ENCODE measurements around the gene ATP2C2.
"Not testable (repeated sequence)": the region's sequence is repeated elsewhere in the genome, so short reads cannot be mapped to it uniquely, and the experiment has no call there.

Gene ATP2C2

DNA sequence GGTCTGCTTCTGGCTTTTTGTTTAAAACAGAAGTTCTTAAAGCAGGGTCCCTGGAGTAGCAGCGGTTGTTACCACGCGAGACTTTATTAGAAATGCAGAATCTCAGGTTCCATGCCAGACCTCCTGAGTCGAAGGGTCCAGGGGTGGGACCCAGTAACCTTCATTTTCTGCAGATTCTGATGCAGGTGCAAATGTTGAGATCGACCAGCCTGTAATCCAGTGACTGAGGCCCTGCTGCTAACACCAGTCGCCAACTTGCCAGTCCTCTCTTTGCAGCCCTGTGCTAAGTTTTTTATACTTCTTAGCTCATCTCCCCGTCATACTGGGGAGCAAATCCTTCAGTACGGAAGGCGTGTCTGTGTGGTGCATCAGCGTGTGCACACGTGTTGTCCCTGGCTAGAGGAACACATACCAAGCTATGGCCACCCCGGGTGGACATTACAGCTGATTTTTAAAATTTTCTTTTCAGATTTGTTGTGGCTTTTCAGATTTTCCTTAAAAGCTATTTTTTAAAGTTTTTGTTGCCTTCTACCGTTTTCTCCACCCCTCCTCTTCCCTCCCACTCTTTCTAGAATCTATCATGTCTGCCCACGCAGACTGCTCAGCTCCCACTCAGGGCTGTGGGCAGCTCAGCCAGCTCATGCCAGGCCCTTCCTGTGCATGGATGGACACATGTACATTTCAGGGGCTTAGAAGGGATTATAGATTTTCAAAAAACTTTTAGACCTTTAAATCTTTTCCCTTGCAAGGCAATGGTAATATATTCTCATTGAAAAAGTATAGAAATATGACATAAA, 78.5 kb downstream of the ATP2C2 start:
- Histone ChIP-seq H3K4me3 (ENCODE audit: low read depth, low read length) (no peak overlapping the region), H3K27me3 (replicated peaks) (peaks cover 8% of the 10 kb centered on the region), H3K27ac (no peak overlapping the region), H3K36me3 (replicated peaks) (no peaks in the 10 kb centered on the region)
- in situ Hi-C loops (cut with HindIII; ENCODE audit: low pct_ligation_motif_present, low sequenced_read_pairs) = no loop called here
- TF ChIP-seq, protein P1, sequence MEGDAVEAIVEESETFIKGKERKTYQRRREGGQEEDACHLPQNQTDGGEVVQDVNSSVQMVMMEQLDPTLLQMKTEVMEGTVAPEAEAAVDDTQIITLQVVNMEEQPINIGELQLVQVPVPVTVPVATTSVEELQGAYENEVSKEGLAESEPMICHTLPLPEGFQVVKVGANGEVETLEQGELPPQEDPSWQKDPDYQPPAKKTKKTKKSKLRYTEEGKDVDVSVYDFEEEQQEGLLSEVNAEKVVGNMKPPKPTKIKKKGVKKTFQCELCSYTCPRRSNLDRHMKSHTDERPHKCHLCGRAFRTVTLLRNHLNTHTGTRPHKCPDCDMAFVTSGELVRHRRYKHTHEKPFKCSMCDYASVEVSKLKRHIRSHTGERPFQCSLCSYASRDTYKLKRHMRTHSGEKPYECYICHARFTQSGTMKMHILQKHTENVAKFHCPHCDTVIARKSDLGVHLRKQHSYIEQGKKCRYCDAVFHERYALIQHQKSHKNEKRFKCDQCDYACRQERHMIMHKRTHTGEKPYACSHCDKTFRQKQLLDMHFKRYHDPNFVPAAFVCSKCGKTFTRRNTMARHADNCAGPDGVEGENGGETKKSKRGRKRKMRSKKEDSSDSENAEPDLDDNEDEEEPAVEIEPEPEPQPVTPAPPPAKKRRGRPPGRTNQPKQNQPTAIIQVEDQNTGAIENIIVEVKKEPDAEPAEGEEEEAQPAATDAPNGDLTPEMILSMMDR (IDR thresholded peaks at IDR 0.05; ENCODE audit: low read depth, low read length, missing control alignments) = no peak
- no peak for DNase-seq

GRCh38 chr16:84448444-84448843, 80.1 kb downstream of the ATP2C2 start:
- peaks cover 3% of the 10 kb centered on the region for H3K27me3 ChIP-seq (replicated peaks)
- in situ Hi-C loops (cut with HindIII; ENCODE audit: low pct_ligation_motif_present, low sequenced_read_pairs) = no loop called here

DNA sequence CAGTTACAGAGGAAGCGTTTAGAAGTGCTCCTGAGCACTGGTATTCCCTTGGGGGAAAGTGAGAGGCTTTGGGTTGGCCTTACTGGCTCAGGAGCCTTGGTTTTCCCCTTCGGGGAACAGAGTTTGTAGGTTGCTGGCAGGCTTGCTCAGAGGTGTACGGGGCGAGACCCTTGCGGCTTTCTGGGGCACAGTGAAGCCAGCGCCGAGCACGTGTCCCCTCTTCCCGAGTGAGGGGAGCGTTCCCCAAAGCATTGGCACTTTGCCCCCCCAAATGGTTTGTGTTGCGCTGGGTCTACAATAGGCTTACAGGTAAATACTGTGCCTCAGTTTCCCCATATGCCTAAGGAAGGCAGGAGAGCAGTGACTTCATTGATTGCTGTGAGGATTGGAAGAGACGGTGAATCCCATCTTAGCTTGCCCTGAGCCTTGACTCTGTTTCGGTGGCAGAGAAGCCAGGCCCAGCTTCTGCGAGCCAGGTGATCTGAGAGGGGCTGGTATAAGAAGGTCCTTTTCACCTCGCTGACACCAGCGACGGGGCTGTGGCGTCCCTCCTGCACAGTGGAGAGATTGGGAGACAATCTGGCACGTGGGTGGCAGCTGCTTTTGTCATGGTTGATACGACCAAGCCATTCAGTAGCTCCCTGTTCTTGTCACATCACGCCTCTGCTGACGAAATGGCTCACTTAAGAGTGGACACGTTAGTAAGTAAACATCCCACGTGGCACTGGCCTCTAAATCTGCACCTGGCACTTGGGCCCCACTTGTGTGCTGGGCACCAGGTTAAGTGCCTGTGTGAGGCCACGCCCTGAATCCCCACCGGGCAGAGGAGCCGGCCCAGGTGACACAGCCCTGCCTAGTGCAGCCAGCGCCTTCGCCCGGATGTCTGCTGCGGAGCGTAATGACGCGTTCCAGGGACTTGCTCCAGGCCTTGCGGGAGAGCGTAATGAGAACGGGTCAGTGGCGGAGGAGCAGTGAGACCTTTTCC, 81.1 kb downstream of the ATP2C2 start:
- Histone ChIP-seq H3K36me3 (replicated peaks) (no peaks in the 10 kb centered on the region), H3K27ac (no peak overlapping the region), H3K4me3 (ENCODE audit: low read depth, low read length) (no peak overlapping the region), H3K27me3 (replicated peaks) (no peaks in the 10 kb centered on the region)
- DNase-seq = no peak
- in situ Hi-C loops (cut with HindIII; ENCODE audit: low pct_ligation_motif_present, low sequenced_read_pairs) = no loop called here
- TF ChIP-seq, protein P1 (IDR thresholded peaks at IDR 0.05; ENCODE audit: low read depth, low read length, missing control alignments) = no peak

More at GRCh38 chr16:84448444-84448843, 80.1 kb downstream of the ATP2C2 start:
- no peak for DNase-seq
- Histone ChIP-seq H3K27ac (no peak overlapping the region), H3K36me3 (replicated peaks) (no peaks in the 10 kb centered on the region), H3K4me3 (ENCODE audit: low read depth, low read length) (no peak overlapping the region)
- TF ChIP-seq, protein P1 (IDR thresholded peaks at IDR 0.05; ENCODE audit: low read depth, low read length, missing control alignments) = no peak

DNA sequence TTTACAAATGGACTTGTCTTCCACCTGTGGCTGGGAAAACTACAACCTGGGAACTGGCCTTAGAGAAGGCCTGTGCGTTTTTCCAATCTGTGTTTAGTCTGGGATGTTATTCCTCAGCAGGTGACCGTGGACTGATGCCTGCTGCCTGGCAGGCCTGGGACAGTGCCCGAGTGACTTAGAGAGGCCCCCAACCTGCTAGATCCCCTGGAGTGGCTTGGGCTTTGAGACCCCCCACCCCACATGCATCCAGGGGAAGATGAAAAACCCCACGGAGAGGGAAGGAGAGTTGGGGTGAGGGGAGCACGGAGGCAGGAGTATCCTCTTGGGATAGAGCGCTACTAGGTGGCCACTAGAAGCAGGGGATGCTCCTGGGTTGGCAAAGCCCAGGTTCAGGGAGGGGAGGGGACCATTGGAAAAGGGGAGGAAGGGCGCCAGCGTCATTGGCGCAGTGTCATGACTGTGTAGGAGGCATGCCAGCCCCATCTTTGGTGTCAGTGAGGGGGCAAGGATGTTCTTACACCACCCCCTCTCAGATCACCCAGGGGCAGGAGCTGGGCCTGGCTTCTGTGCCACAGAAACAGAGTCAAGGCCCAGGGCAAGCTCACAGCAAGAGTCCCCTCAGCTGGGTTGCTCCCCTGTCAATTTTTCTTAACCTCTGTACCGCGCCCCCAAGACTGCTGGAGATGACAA, 82.0 kb downstream of the ATP2C2 start:
- Histone ChIP-seq H3K27ac (no peak overlapping the region), H3K4me3 (ENCODE audit: low read depth, low read length) (no peak overlapping the region), H3K36me3 (replicated peaks) (no peaks in the 10 kb centered on the region), H3K27me3 (replicated peaks) (no peaks in the 10 kb centered on the region)
- TF ChIP-seq, protein P1 (IDR thresholded peaks at IDR 0.05; ENCODE audit: low read depth, low read length, missing control alignments) = no peak
- DNase-seq = no peak
- in situ Hi-C loops (cut with HindIII; ENCODE audit: low pct_ligation_motif_present, low sequenced_read_pairs) = no loop called here

GRCh38 chr16:84451010-84451676, 82.8 kb downstream of the ATP2C2 start:
- DNase-seq; H3K4me3 ChIP-seq (ENCODE audit: low read depth, low read length); H3K27ac ChIP-seq; H3K36me3 ChIP-seq (replicated peaks); H3K27me3 ChIP-seq (replicated peaks); in situ Hi-C loops (cut with HindIII; ENCODE audit: low pct_ligation_motif_present, low sequenced_read_pairs): not testable (repeated sequence)

Data from brain microvascular endothelial cell (primary cell).